K562 (cell line): Measurements from ENCODE around the gene NBEAL2. TPM values are rescaled to one million over a fixed set of nuclear protein-coding genes. Genes with fewer than 3 reads are reported as not detected.

Experiments
- ATAC-seq: fragments of 200-7000 bp; cut with Tn5 transposase; 3 replicates; pipeline ENCODE4 v1.9.1; 2020; ENCODE audit warnings: moderate library complexity
- BruUV-seq: library from RNA; stranded (reverse); fragments of 400-500 nt; replicated peaks from 2 replicates; lab custom pipeline; 2021; lab: Mats Ljungman, UMichigan
- CTCF ChIA-PET: fragments of 300-600 bp; formaldehyde crosslinking; extraction: SDS; loops from one replicate; lab custom pipeline; 2021; ENCODE audit warnings: low intra/inter-chr PET ratio; lab: Yijun Ruan, JAX
- POLR2A ChIA-PET: fragments of 300-600, 350-650 bp; sonication (Branson Sonifier 250); formaldehyde crosslinking; extraction: SDS; loops from one replicate; lab custom pipeline; 2021; ENCODE audit warnings: antibody characterized with exemption, inconsistent platforms; lab: Yijun Ruan, JAX
- DNase-seq, 4 experiments: peaks; one replicate each; pipeline versions ENCODE4 v3.0.0 to v3.0.0-alpha.2; 2011 to 2018; ENCODE audit warnings: low spot score in 3 of 4, mixed read lengths in 3 of 4; ENCODE audit errors: extremely low read depth in 1 of 4
- FAIRE-seq: peaks from 2 replicates; lab custom pipeline; 2011; peaks lifted over from hg19 to GRCh38; lab: Jason Lieb, UNC
- H2AFZ ChIP-seq: 2 replicates; pipeline ENCODE4 v1.6.0; 2011; ENCODE audit warnings: low read depth, low read length, control low read depth, inconsistent platforms
- H3K27ac ChIP-seq: fragments of 200-600 bp; 3 replicates; pipeline ENCODE4 v1.8.0; 2011; ENCODE audit warnings: low read depth, mild to moderate bottlenecking, control low read depth, inconsistent platforms, low read length, moderate library complexity, mixed read lengths; ENCODE audit errors: extremely low read depth
- H3K27me3 ChIP-seq, 2 experiments: fragments of 300-600 bp in 1 of 2; 2 replicates in 1 of 2; 3 replicates in 1 of 2; pipeline versions ENCODE4 v1.6.0 to v1.8.0; 2011; ENCODE audit warnings: inconsistent platforms in 2 of 2, low read length in 2 of 2, mild to moderate bottlenecking in 1 of 2, mixed read lengths in 1 of 2, moderate library complexity in 1 of 2; ENCODE audit not compliant: control insufficient read depth in 2 of 2, insufficient read depth in 2 of 2
- H3K36me3 ChIP-seq: fragments of 300-600 bp; 3 replicates; pipeline ENCODE4 v1.8.0; 2011; ENCODE audit warnings: mild to moderate bottlenecking, low read length, inconsistent platforms; ENCODE audit not compliant: control insufficient read depth, insufficient read depth
- H3K4me1 ChIP-seq, 2 experiments: fragments of 200-600 bp in 1 of 2; replicated peaks in 1 of 2; 2 replicates in 1 of 2; 3 replicates in 1 of 2; pipeline versions ENCODE4 v1.5.1 to v1.8.0; 2011; ENCODE audit warnings: inconsistent platforms in 2 of 2, low read length in 2 of 2, mild to moderate bottlenecking in 1 of 2, mixed read lengths in 1 of 2, moderate library complexity in 1 of 2; ENCODE audit not compliant: control insufficient read depth in 2 of 2, insufficient read depth in 2 of 2
- H3K4me2 ChIP-seq: 2 replicates; pipeline ENCODE4 v1.6.1; 2011; ENCODE audit warnings: low read length, control low read depth, inconsistent platforms, mixed read lengths; ENCODE audit not compliant: insufficient read depth
- H3K4me3 ChIP-seq: fragments of 200-600 bp; sonication (generic), shearing (Covaris generic); 2 replicates; pipeline ENCODE4 v1.5.1; 2016; ENCODE audit warnings: control low read depth, inconsistent platforms
- H3K79me2 ChIP-seq: fragments of 200-600 bp; 3 replicates; pipeline ENCODE4 v1.8.0; 2011; ENCODE audit warnings: low read length, inconsistent platforms; ENCODE audit not compliant: control insufficient read depth, insufficient read depth
- H3K9ac ChIP-seq, 2 experiments: 2 replicates each; pipeline versions ENCODE4 v1.6.0 to v1.6.1; 2011; ENCODE audit warnings: low read depth in 2 of 2, low read length in 2 of 2, control low read depth in 1 of 2, inconsistent platforms in 1 of 2, mild to moderate bottlenecking in 1 of 2, mixed read lengths in 1 of 2; ENCODE audit not compliant: insufficient read depth in 1 of 2
- H3K9me1 ChIP-seq: one replicate; pipeline ENCODE4 v1.6.0; 2011; ENCODE audit warnings: inconsistent platforms, mild to moderate bottlenecking, low read length, moderate library complexity; ENCODE audit not compliant: control insufficient read depth, insufficient read depth
- H3K9me3 ChIP-seq: replicated peaks from 2 replicates; pipeline ENCODE4 v1.5.1; 2011; ENCODE audit warnings: low read depth, low read length, inconsistent platforms; ENCODE audit not compliant: control insufficient read depth, insufficient read depth
- H4K20me1 ChIP-seq: replicated peaks from 2 replicates; pipeline ENCODE4 v1.6.1; 2011; ENCODE audit warnings: low read length, inconsistent platforms, mixed read lengths; ENCODE audit not compliant: control insufficient read depth, insufficient read depth
- DLX4 ChIP-seq: fragments of 250-450 bp; sonication (Bioruptor Pico); IDR thresholded peaks from 2 replicates; pipeline ENCODE4 v1.6.1; 2021; ENCODE audit warnings: mild to moderate bottlenecking
- ILK ChIP-seq: fragments of 450-650 bp; IDR thresholded peaks from 2 replicates; pipeline ENCODE4 v1.6.1; 2016; ENCODE audit warnings: missing genetic modification characterization, low read depth, mild to moderate bottlenecking, missing compliant biosample characterization, moderate library complexity, borderline replicate concordance
- NKRF ChIP-seq: fragments of 450-650 bp; IDR thresholded peaks from 2 replicates; pipeline ENCODE4 v1.6.1; 2016; ENCODE audit warnings: borderline replicate concordance
- POLR2A ChIP-seq: fragments of 450-650 bp; conservative IDR thresholded peaks from 2 replicates; pipeline ENCODE4 v1.6.1; 2016
- WGBS: fragments of 100-300 bp; shearing (Covaris generic); methylation state at CpG from one replicate; pipeline ENCODE4 v1.1.6; 2016; ENCODE audit warnings: low coverage, mixed read lengths; ENCODE audit not compliant: insufficient coverage; ENCODE audit errors: missing lambda C conversion rate; 5-methylcytosine and 5-hydroxymethylcytosine counted together
- in situ Hi-C: fragments of 300-500 bp; cut with MboI; formaldehyde crosslinking; loops from 4 replicates; pipeline ENCODE4 v1.15.0; 2018; ENCODE audit warnings: inconsistent platforms, mixed read lengths
- intact Hi-C: fragments of 100-400 bp; cut with micrococcal nuclease; formaldehyde crosslinking; loops from 2 replicates; pipeline ENCODE4 v1.14.2; 2022
- polyA plus RNA-seq, 8 experiments: library from polyadenylated mRNA; depleted of rRNA in 4 of 8; stranded (reverse) in 5 of 8; unstranded in 3 of 8; fragments of >200 nt; fragmentation: Nextera tagmentation in 2 of 8; fragmentation: Illumina TruSeq in 1 of 8; extraction: Ambion mirVana in 2 of 8; extraction: Trizol in 1 of 8; gene quantifications; 2 replicates each; pipeline versions ENCODE4 v1.2.1 to v1.2.3, GENCODE V29; 2011 to 2014; ENCODE audit warnings: inconsistent platforms in 1 of 8, missing spikeins in 1 of 8
- total RNA-seq, 7 experiments: library from RNA; depleted of rRNA in 6 of 7; stranded (reverse); fragments of >200 nt in 6 of 7; fragmentation: Illumina TruSeq in 2 of 7; extraction: Trizol in 2 of 7; gene quantifications; 2 replicates each; pipeline versions ENCODE4 v1.2.1 to v1.2.3, GENCODE V29; 2011 to 2021; ENCODE audit warnings: low replicate concordance in 1 of 7
- TF ChIP-seq, protein P1 (sequence below): sonication (generic); formaldehyde crosslinking; IDR thresholded peaks from 2 replicates; pipeline ENCODE4 v1.9.0; 2022; ENCODE audit warnings: mild to moderate bottlenecking, missing genetic modification reagents

Gene NBEAL2
- total and polyA plus RNA-seq, 9 of the 15 experiments (the other 6 are each of a cell fraction or from before 2014, with no cell fraction given) = 0.06 to 114 (median 29.6) TPM

GRCh38 chr3:47008234-47008796, 28.8 kb downstream of the NBEAL2 start:
- 98% methylated on average over 13 of the region's 13 CpGs for WGBS
- H3K9ac ChIP-seq = no peak overlapping the region
- peaks cover 68% of the 10 kb centered on the region; the same call in 2 of the 3 replicates for H3K36me3 ChIP-seq
- no peak overlapping the region for H2AFZ ChIP-seq
- ChIA-PET CTCF (no interaction called here), POLR2A (interaction anchor here (1.0 kb wide), 1 partner anchor 15 kb away, joined by 3 read pairs; no protein-coding TSS in a partner anchor)
- no TSS peak for BruUV-seq
- DNase-seq (no peak), FAIRE-seq (no peak), ATAC-seq (no peak)
- H4K20me1 ChIP-seq = no peaks in the 10 kb centered on the region
- in situ Hi-C loops = no loop called here
- H3K9me1 ChIP-seq = no peaks in the 10 kb centered on the region
- no peak overlapping the region for H3K27ac ChIP-seq
- intact Hi-C loops = no loop called here
- H3K9me3 ChIP-seq = no peaks in the 10 kb centered on the region
- no peak for TF ChIP-seq ILK (tag)
- TF ChIP-seq, protein P1, sequence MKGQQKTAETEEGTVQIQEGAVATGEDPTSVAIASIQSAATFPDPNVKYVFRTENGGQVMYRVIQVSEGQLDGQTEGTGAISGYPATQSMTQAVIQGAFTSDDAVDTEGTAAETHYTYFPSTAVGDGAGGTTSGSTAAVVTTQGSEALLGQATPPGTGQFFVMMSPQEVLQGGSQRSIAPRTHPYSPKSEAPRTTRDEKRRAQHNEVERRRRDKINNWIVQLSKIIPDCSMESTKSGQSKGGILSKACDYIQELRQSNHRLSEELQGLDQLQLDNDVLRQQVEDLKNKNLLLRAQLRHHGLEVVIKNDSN (CRISPR knock-in tag) = 0 out of 2 replicates have a peak, but pooled peaks have one; percentile 6
- TF ChIP-seq POLR2A = peak; percentile 11; the same call in 1 of the 2 replicates
- TF ChIP-seq DLX4 (CRISPR knock-in tag) = no peak
- no peak for TF ChIP-seq NKRF
- H3K27me3 ChIP-seq = no peaks in the 10 kb centered on the region
- no peak overlapping the region for H3K4me3 ChIP-seq
- H3K4me2 ChIP-seq = no peak overlapping the region
- peaks cover 0 to 14% of the 10 kb centered on the region in 2 experiments; a peak in 1 of 5 replicates for H3K4me1 ChIP-seq
- H3K79me2 ChIP-seq = no peaks in the 10 kb centered on the region
